ENCODE measurements around the gene OPCML.

Gene OPCML

DNA sequence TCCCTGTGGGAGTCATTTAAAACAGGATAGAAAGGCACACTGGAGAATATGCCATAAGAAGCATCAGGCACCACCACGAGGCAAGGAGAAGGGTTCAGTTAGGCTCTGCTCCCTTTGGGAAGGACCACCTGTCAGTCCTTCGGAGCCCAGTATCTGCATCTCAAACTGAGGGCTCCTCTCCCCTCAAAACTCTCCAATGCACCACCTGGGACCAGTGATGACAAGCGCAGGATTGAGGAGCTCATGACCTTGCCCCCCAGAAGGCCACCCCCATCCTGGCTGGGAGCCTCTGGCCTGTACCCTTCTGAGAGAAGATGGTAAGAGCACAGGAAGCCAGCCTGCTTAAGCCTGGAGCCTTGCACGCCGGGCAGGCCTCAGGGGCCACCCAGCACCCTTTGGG is 39.4 kb downstream of the OPCML start:
- ATAC-seq = no peak
- TF ChIP-seq GLIS3 (CRISPR knock-in tag; IDR thresholded peaks at IDR 0.05) = no peak
- TF ChIP-seq ZNF70 (CRISPR knock-in tag; IDR thresholded peaks at IDR 0.05) = no peak
- TF ChIP-seq OSR1 (CRISPR knock-in tag; IDR thresholded peaks at IDR 0.05) = no peak
- TF ChIP-seq CSDC2 (CRISPR knock-in tag; IDR thresholded peaks at IDR 0.05) = no peak
- TF ChIP-seq ZNF565 (CRISPR knock-in tag; conservative IDR thresholded peaks at IDR 0.05; ENCODE audit: low read depth) = no peak

DNA sequence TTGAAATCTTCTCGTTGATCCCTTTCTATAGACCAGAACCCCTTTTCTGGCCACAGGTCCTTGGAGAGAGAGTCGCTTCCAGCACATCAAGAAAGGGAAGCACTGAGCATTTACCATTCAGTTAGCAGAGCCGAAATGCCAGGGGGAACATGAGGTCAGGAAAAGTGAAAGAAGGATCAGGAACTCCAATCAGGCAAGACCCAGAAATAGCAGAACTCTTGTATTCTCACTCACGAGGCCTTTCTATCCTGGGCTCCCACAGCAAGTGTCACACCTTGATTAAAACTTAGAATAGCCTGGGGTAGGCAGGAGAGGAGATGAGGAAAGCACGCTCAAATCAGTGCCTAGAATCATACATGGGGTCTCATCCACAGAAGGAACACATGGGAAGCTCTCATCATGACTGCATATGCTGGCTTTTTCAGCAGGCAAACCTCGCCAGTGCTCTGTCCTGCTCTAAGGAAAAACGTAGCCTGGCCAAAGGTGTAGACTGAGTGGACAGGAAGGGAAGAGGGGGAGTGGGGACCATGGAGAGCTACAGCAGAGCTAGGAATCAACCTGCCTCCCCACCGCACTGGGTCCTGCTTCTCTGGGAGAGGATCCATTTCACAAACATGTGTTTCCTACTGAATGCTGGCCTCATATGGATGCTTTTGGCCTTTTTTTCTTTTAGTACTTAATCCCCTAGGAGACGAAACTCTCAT is 40.5 kb downstream of the OPCML start:
- TF ChIP-seq CSDC2 (CRISPR knock-in tag; IDR thresholded peaks at IDR 0.05) (no peak), ZNF70 (CRISPR knock-in tag; IDR thresholded peaks at IDR 0.05) (no peak), ZFP3 (CRISPR knock-in tag; IDR thresholded peaks at IDR 0.05) (no peak), TOX (CRISPR knock-in tag; IDR thresholded peaks at IDR 0.05; ENCODE audit: borderline replicate concordance) (no peak), ZFP30 (CRISPR knock-in tag; IDR thresholded peaks at IDR 0.05) (no peak), OSR1 (CRISPR knock-in tag; IDR thresholded peaks at IDR 0.05) (no peak), CREB5 (CRISPR knock-in tag; IDR thresholded peaks at IDR 0.05; ENCODE audit: low read depth) (no peak), BACH2 (CRISPR knock-in tag; IDR thresholded peaks at IDR 0.05; ENCODE audit: borderline replicate concordance) (no peak), ZC3H10 (CRISPR knock-in tag; IDR thresholded peaks at IDR 0.05) (no peak), PPARA (CRISPR knock-in tag; IDR thresholded peaks at IDR 0.05; ENCODE audit: borderline replicate concordance) (no peak), TCF4 (CRISPR knock-in tag; IDR thresholded peaks at IDR 0.05; ENCODE audit: borderline replicate concordance) (no peak), GLIS3 (CRISPR knock-in tag; IDR thresholded peaks at IDR 0.05) (no peak), TSHZ2 (CRISPR knock-in tag; IDR thresholded peaks at IDR 0.05) (no peak), POU6F1 (CRISPR knock-in tag; IDR thresholded peaks at IDR 0.05; ENCODE audit: borderline replicate concordance, low read depth) (no peak), SNAI2 (CRISPR knock-in tag; IDR thresholded peaks at IDR 0.05) (no peak)
- TF ChIP-seq, protein P1, sequence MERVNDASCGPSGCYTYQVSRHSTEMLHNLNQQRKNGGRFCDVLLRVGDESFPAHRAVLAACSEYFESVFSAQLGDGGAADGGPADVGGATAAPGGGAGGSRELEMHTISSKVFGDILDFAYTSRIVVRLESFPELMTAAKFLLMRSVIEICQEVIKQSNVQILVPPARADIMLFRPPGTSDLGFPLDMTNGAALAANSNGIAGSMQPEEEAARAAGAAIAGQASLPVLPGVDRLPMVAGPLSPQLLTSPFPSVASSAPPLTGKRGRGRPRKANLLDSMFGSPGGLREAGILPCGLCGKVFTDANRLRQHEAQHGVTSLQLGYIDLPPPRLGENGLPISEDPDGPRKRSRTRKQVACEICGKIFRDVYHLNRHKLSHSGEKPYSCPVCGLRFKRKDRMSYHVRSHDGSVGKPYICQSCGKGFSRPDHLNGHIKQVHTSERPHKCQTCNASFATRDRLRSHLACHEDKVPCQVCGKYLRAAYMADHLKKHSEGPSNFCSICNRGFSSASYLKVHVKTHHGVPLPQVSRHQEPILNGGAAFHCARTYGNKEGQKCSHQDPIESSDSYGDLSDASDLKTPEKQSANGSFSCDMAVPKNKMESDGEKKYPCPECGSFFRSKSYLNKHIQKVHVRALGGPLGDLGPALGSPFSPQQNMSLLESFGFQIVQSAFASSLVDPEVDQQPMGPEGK (CRISPR knock-in tag; IDR thresholded peaks at IDR 0.05; ENCODE audit: borderline replicate concordance) = no peak
- no peak for ATAC-seq

DNA sequence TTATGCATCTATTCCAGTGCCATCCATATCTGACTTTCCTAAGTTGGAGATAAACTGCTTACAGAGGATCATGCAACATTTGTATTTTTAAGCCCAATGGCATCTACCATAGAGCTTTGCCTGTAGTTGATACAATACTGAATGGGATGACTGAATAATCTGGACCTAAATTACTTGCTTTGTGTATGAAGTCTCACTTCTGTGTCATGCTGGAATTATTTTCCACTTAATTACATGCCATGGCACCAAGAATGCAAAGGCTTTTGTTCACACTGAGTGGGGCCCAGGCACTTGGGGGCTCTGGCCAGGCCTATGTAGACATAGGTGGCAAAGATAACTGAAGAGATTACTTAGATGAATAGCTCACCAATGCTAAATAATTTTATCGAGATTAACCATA is 51.6 kb downstream of the OPCML start:
- TF ChIP-seq TSHZ2 (CRISPR knock-in tag; IDR thresholded peaks at IDR 0.05) = no peak
- TF ChIP-seq CSRNP3 (CRISPR knock-in tag; IDR thresholded peaks at IDR 0.05) = no peak
- no peak for TF ChIP-seq TCF4 (CRISPR knock-in tag; IDR thresholded peaks at IDR 0.05; ENCODE audit: borderline replicate concordance)
- no peak for TF ChIP-seq ESRRG (CRISPR knock-in tag; IDR thresholded peaks at IDR 0.05)
- TF ChIP-seq, protein P1 (CRISPR knock-in tag; IDR thresholded peaks at IDR 0.05; ENCODE audit: borderline replicate concordance) = no peak
- no peak for TF ChIP-seq BACH2 (CRISPR knock-in tag; IDR thresholded peaks at IDR 0.05; ENCODE audit: borderline replicate concordance)
- TF ChIP-seq ZNF8 (CRISPR knock-in tag; IDR thresholded peaks at IDR 0.05) = no peak
- TF ChIP-seq OSR1 (CRISPR knock-in tag; IDR thresholded peaks at IDR 0.05) = no peak
- no peak for TF ChIP-seq ZNF565 (CRISPR knock-in tag; conservative IDR thresholded peaks at IDR 0.05; ENCODE audit: low read depth)
- no peak for TF ChIP-seq TOX (CRISPR knock-in tag; IDR thresholded peaks at IDR 0.05; ENCODE audit: borderline replicate concordance)
- TF ChIP-seq ARNTL (CRISPR knock-in tag; IDR thresholded peaks at IDR 0.05; ENCODE audit: borderline replicate concordance, low read depth) = no peak
- ATAC-seq = no peak

Measured in SK-N-SH treated with all-trans-retinoic acid at 6 μM for 48 hours (cell line).